ENCODE data around the gene SESN3.

The SESN3 gene

GRCh38 chr11:95157824-95158223 is 73.2 kb downstream of the SESN3 start:
- no peak for TF ChIP-seq ZNF274 (IDR thresholded peaks at IDR 0.05; ENCODE audit: low read depth, low read length)
- no peak overlapping the region for H3K4me3 ChIP-seq (ENCODE audit: low read length)

- TF ChIP-seq ZNF274 (IDR thresholded peaks at IDR 0.05; ENCODE audit: low read depth, low read length): no peak
Measured at GRCh38 chr11:95156916-95157541, 74.0 kb downstream of the SESN3 start.

GRCh38 chr11:95156133-95156721 is 74.8 kb downstream of the SESN3 start:
- TF ChIP-seq ZNF274 (IDR thresholded peaks at IDR 0.05; ENCODE audit: low read depth, low read length): no peak
- no peak overlapping the region for H3K4me3 ChIP-seq (ENCODE audit: low read length)

More at GRCh38 chr11:95156916-95157541, 74.0 kb downstream of the SESN3 start:
- H3K4me3 ChIP-seq (ENCODE audit: low read length): no peak overlapping the region

GRCh38 chr11:95155385-95155784 is 75.6 kb downstream of the SESN3 start:
- no peak for TF ChIP-seq ZNF274 (IDR thresholded peaks at IDR 0.05; ENCODE audit: low read depth, low read length)
- H3K4me3 ChIP-seq (ENCODE audit: low read length): no peak overlapping the region

DNA sequence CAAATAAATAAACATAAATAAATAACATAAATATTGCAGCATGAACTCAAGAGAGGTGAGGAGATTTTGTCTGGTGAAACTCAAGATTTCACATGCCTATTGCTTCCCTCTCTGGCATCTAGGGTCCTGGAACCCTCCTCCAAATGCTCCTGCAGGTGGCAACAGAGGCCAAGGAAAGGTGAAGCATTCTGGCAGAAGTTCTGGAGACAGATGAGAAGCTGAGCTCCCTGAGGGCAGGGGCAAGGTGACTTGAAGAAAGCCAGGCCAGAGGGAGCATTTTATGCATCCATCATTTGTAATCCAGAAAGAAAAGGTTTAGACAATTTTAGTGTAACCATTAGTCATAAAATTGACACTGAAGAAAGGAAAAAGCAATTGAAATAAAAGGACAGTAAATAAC is 76.5 kb downstream of the SESN3 start:
- no peak for TF ChIP-seq ZNF274 (IDR thresholded peaks at IDR 0.05; ENCODE audit: low read depth, low read length)

GRCh38 chr11:95153857-95154246 is 77.2 kb downstream of the SESN3 start:
- TF ChIP-seq ZNF274 (IDR thresholded peaks at IDR 0.05; ENCODE audit: low read depth, low read length): no peak
- no peak overlapping the region; the same call in 1 of the 2 replicates for H3K4me3 ChIP-seq (ENCODE audit: low read length)

More for the DNA sequence above, 76.5 kb downstream of the SESN3 start:
- no peak overlapping the region for H3K4me3 ChIP-seq (ENCODE audit: low read length)

- no peak for TF ChIP-seq ZNF274 (IDR thresholded peaks at IDR 0.05; ENCODE audit: low read depth, low read length)
- peak overlapping the region; percentile 60; the same call in 1 of the 2 replicates for H3K4me3 ChIP-seq (ENCODE audit: low read length)
Measured at GRCh38 chr11:95152876-95153856, 77.8 kb downstream of the SESN3 start.

DNA sequence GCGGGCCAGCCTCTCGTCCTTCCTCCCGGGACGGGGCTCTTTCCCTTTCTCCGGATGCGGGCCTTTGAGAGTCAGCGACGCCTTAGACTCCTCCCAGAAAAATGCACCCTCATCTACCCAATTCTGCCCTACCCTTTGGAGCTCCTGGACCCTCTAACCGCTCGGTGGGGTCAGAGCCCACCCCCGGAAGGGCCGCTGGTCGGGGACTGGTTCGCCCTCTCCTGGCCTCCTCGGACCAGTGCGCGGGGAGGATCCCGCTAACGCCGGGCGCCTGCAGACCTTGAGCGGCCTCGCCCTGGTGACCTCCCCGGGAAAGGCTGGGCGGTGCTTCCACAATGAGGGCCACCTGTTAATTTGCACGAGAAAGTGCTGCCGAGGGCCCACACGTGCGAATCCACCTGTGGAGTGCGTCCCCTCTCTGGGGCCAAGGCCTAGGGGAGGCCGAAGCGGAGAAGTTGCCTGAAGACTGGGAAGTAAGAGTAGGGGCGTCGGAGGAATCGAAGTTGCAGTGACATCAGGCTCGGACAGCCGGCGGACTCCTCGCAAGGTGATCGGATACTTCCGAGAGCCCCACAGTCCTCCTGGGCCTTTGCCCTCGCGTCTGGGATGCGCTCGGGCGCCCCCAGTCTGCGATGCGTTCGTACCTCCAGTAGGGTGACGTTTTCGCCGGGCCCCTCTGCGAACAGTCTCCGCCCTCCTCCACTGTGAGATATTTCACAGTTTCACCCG is 79.9 kb downstream of the SESN3 start:
- H3K4me3 ChIP-seq (ENCODE audit: low read length): peak overlapping the region; percentile 60; the same call in 1 of the 2 replicates
- no peak for TF ChIP-seq ZNF274 (IDR thresholded peaks at IDR 0.05; ENCODE audit: low read depth, low read length)

GRCh38 chr11:95149651-95150364 is 81.2 kb downstream of the SESN3 start:
- no peak for TF ChIP-seq ZNF274 (IDR thresholded peaks at IDR 0.05; ENCODE audit: low read depth, low read length)

DNA sequence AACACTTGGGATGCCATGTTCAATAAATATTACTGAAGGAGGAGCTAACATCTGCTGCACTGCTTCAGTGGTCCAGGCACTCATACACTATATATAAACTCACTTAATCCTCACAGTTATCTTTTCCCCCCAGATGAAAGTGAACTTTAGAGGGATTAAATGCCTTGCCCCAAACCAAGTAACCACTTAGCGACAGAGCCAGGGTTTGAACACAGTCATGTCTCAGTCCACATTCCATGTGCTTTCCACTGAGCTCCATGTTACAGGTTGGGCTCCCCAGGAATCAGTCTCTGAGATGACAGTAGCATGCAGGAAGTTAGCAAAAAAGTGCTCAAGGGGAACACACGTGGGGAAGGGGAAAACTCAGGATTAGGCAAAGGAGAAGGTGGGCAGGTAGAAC is 82.1 kb downstream of the SESN3 start:
- no peak for TF ChIP-seq ZNF274 (IDR thresholded peaks at IDR 0.05; ENCODE audit: low read depth, low read length)
- H3K4me3 ChIP-seq (ENCODE audit: low read length): no peak overlapping the region

More at GRCh38 chr11:95149651-95150364, 81.2 kb downstream of the SESN3 start:
- H3K4me3 ChIP-seq (ENCODE audit: low read length): peak overlapping the region; percentile 60; the same call in 1 of the 2 replicates

GRCh38 chr11:95148406-95148805 is 82.6 kb downstream of the SESN3 start:
- TF ChIP-seq ZNF274 (IDR thresholded peaks at IDR 0.05; ENCODE audit: low read depth, low read length): no peak
- no peak overlapping the region for H3K4me3 ChIP-seq (ENCODE audit: low read length)

DNA sequence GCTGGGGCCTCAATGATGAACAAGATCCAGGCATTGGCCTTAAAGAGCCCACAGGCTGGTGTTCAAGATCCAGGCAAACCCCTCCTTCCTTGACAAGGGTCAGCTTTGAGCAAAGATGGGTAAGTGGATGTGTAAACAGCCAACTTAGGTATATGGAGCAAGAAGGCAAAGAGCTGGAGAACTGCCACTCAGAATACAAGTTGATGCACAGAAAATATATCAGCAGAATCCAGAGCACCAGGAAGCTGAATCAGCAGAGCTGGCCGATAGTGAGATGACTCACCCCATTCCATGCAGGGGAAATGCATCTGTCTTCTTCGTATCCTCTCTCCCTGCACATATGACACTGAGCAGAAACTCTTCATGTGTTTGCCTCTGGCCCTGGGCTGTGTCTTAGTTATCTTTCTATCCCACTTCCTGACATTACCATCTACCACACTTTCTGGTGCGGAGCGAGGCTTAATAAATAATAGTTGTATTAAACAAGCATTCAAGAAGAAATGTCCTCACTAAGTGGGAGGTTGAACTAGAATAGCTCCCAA is 83.6 kb downstream of the SESN3 start:
- H3K4me3 ChIP-seq (ENCODE audit: low read length): no peak overlapping the region
- no peak for TF ChIP-seq ZNF274 (IDR thresholded peaks at IDR 0.05; ENCODE audit: low read depth, low read length)

Data from GM08714 (cell line).